Measurements from ENCODE around the gene RGCC.

The RGCC gene

DNA sequence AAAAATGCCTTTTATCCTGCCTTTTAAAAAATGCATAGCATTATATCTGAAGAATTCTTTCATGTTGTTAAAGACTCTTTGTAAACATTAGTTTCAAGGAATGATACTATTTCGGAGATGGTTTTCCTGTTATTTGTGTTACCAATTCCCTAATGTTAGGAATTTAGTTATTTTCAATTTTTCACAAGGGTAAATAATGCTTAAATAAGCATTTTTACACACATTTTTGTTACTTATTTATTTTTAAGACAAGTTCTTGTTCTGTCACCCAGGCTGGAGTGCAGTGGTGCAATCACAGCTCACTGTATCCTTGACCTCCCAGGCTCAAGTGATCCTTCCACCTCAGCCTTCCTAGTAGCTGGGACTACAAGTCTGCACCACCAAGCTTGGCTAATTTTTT, 49.0 kb downstream of the RGCC start:
- Histone ChIP-seq H3K4me2 (no peak overlapping the region), H3K4me3 (IDR thresholded peaks at IDR 0.05; ENCODE audit: insufficient read depth, low read depth, low read length) (no peak overlapping the region), H3K36me3 (ENCODE audit: insufficient read depth) (no peaks in the 10 kb centered on the region), H3K79me2 (ENCODE audit: insufficient read depth, low read depth) (no peaks in the 10 kb centered on the region), H3K27me3 (ENCODE audit: insufficient read depth, low read depth) (no peaks in the 10 kb centered on the region), H3K27ac (no peak overlapping the region), H4K20me1 (ENCODE audit: insufficient read depth) (no peaks in the 10 kb centered on the region), H2AFZ (ENCODE audit: low read depth) (no peak overlapping the region), H3K9ac (no peak overlapping the region), H3K4me1 (ENCODE audit: low read depth, poor library complexity, severe bottlenecking) (peaks cover 24% of the 10 kb centered on the region)
- TF ChIP-seq, protein P1, sequence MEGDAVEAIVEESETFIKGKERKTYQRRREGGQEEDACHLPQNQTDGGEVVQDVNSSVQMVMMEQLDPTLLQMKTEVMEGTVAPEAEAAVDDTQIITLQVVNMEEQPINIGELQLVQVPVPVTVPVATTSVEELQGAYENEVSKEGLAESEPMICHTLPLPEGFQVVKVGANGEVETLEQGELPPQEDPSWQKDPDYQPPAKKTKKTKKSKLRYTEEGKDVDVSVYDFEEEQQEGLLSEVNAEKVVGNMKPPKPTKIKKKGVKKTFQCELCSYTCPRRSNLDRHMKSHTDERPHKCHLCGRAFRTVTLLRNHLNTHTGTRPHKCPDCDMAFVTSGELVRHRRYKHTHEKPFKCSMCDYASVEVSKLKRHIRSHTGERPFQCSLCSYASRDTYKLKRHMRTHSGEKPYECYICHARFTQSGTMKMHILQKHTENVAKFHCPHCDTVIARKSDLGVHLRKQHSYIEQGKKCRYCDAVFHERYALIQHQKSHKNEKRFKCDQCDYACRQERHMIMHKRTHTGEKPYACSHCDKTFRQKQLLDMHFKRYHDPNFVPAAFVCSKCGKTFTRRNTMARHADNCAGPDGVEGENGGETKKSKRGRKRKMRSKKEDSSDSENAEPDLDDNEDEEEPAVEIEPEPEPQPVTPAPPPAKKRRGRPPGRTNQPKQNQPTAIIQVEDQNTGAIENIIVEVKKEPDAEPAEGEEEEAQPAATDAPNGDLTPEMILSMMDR (conservative IDR thresholded peaks at IDR 0.05; ENCODE audit: low read depth, low read length): no peak

DNA sequence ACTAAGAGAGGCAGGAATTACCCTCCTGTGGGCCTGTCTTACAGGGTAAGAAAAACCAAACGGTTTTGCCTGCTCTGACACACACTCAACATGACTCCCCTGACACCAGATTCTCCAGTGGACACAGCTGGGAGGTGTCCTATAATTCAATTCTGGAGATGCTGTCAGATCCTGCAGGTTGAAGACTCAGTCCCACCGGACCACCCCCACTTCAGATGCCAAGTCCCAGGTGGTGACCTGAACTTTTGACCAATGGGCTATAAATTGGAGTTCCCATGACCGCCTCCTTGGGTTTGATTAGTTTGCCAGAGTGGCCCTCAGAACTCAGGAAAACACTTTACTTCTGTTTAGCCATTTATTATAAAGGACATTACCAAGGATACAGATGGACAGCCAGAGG, 52.6 kb downstream of the RGCC start:
- H3K27me3 ChIP-seq (ENCODE audit: insufficient read depth, low read depth): no peaks in the 10 kb centered on the region
- H3K4me1 ChIP-seq (ENCODE audit: low read depth, poor library complexity, severe bottlenecking): no peaks in the 10 kb centered on the region
- H4K20me1 ChIP-seq (ENCODE audit: insufficient read depth): no peaks in the 10 kb centered on the region
- no peak overlapping the region for H3K27ac ChIP-seq
- H2AFZ ChIP-seq (ENCODE audit: low read depth): no peak overlapping the region
- H3K9ac ChIP-seq: no peak overlapping the region
- no peaks in the 10 kb centered on the region for H3K36me3 ChIP-seq (ENCODE audit: insufficient read depth)
- H3K79me2 ChIP-seq (ENCODE audit: insufficient read depth, low read depth): no peaks in the 10 kb centered on the region
- no peak overlapping the region for H3K4me2 ChIP-seq
- H3K4me3 ChIP-seq (IDR thresholded peaks at IDR 0.05; ENCODE audit: insufficient read depth, low read depth, low read length): no peak overlapping the region
- TF ChIP-seq, protein P1 (conservative IDR thresholded peaks at IDR 0.05; ENCODE audit: low read depth, low read length): no peak

DNA sequence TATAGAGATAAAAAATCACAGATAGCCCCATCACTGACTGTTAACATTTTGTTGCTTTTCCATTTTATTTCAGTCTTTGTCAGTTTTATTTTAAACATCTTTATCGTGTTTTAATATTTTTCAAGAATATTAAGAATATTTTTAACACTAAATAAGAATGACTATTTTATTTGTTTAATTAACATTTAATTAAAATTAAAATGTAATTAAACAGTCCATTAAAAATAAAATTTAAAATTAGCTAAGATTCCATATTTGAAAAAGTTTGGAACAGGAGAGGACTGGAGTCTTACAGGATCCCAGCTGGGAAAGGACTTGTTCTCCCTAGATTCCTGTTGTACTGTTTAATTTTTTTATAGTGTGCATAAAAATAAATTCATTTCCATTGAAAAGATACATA, 54.5 kb downstream of the RGCC start:
- H4K20me1 ChIP-seq (ENCODE audit: insufficient read depth): no peaks in the 10 kb centered on the region
- no peaks in the 10 kb centered on the region for H3K36me3 ChIP-seq (ENCODE audit: insufficient read depth)
- no peaks in the 10 kb centered on the region for H3K4me1 ChIP-seq (ENCODE audit: low read depth, poor library complexity, severe bottlenecking)
- no peak overlapping the region for H3K4me2 ChIP-seq
- TF ChIP-seq, protein P1 (conservative IDR thresholded peaks at IDR 0.05; ENCODE audit: low read depth, low read length): no peak
- H3K79me2 ChIP-seq (ENCODE audit: insufficient read depth, low read depth): no peaks in the 10 kb centered on the region
- H3K9ac ChIP-seq: no peak overlapping the region
- H3K27ac ChIP-seq: no peak overlapping the region
- no peaks in the 10 kb centered on the region for H3K27me3 ChIP-seq (ENCODE audit: insufficient read depth, low read depth)
- H2AFZ ChIP-seq (ENCODE audit: low read depth): no peak overlapping the region
- H3K4me3 ChIP-seq (IDR thresholded peaks at IDR 0.05; ENCODE audit: insufficient read depth, low read depth, low read length): no peak overlapping the region

GRCh38 chr13:41512441-41512840, 55.1 kb downstream of the RGCC start:
- Histone ChIP-seq H3K27ac (no peak overlapping the region), H3K79me2 (ENCODE audit: insufficient read depth, low read depth) (no peaks in the 10 kb centered on the region), H3K4me1 (ENCODE audit: low read depth, poor library complexity, severe bottlenecking) (no peaks in the 10 kb centered on the region), H3K9ac (no peak overlapping the region), H3K36me3 (ENCODE audit: insufficient read depth) (no peaks in the 10 kb centered on the region), H3K4me3 (IDR thresholded peaks at IDR 0.05; ENCODE audit: insufficient read depth, low read depth, low read length) (no peak overlapping the region), H2AFZ (ENCODE audit: low read depth) (no peak overlapping the region), H3K27me3 (ENCODE audit: insufficient read depth, low read depth) (no peaks in the 10 kb centered on the region), H4K20me1 (ENCODE audit: insufficient read depth) (no peaks in the 10 kb centered on the region), H3K4me2 (no peak overlapping the region)
- TF ChIP-seq, protein P1 (conservative IDR thresholded peaks at IDR 0.05; ENCODE audit: low read depth, low read length): no peak
